ENCODE data around the gene MGAT1. TPM values are rescaled to one million over a fixed set of nuclear protein-coding genes. Genes with fewer than 3 reads are reported as not detected.

Gene MGAT1
- polyA plus RNA-seq, 2 of the 4 experiments (the other 2 are of a cell fraction): 53.0 to 61.8 TPM

- FAIRE-seq (no peak), ATAC-seq (no peak), DNase-seq (ENCODE audit: low read depth in 1 of 2, low spot score in 1 of 2) (peak in 1 of 2 experiments; percentile 24)
- Histone ChIP-seq H3K4me3 (no peak overlapping the region), H3K9me3 (peaks cover 94% of the 10 kb centered on the region), H3K4me2 (no peak overlapping the region), H3K4me1 (no peaks in the 10 kb centered on the region), H3K27ac (no peak overlapping the region)
- TF ChIP-seq ZC3H11A (IDR thresholded peaks at IDR 0.05): no peak
- TF ChIP-seq HOXB5 (CRISPR knock-in tag; IDR thresholded peaks at IDR 0.05): no peak
- TF ChIP-seq ELK1 (IDR thresholded peaks at IDR 0.05; ENCODE audit: low read depth, low read length): no peak
- no peak for TF ChIP-seq ZSCAN20 (CRISPR knock-in tag; IDR thresholded peaks at IDR 0.05)
- TF ChIP-seq HOXA7 (CRISPR knock-in tag; IDR thresholded peaks at IDR 0.05): no peak
- no peak for TF ChIP-seq BHLHE40 (IDR thresholded peaks at IDR 0.05; ENCODE audit: low read depth, low read length)
- no peak for TF ChIP-seq CHD4 (IDR thresholded peaks at IDR 0.05; ENCODE audit: borderline replicate concordance)
- no peak for TF ChIP-seq CHD2 (IDR thresholded peaks at IDR 0.05; ENCODE audit: low read length, partially characterized antibody)
- TF ChIP-seq JUN (IDR thresholded peaks at IDR 0.05): no peak
- TF ChIP-seq NPAS2 (CRISPR knock-in tag; IDR thresholded peaks at IDR 0.05; ENCODE audit: borderline replicate concordance): no peak
- TF ChIP-seq SMC3 (IDR thresholded peaks at IDR 0.05): no peak
- TF ChIP-seq HOXB13 (CRISPR knock-in tag; IDR thresholded peaks at IDR 0.05; ENCODE audit: low read depth): no peak
- no peak for TF ChIP-seq CBX2 (IDR thresholded peaks at IDR 0.05; ENCODE audit: borderline replicate concordance, low read depth)
- TF ChIP-seq EHMT2 (IDR thresholded peaks at IDR 0.05; ENCODE audit: low read depth): no peak
- no peak for TF ChIP-seq RNF2 (IDR thresholded peaks at IDR 0.05; ENCODE audit: borderline replicate concordance, low read depth)
- no peak for TF ChIP-seq USF2 (IDR thresholded peaks at IDR 0.05)
- TF ChIP-seq KDM5A (IDR thresholded peaks at IDR 0.05): no peak
- 97% methylated on average over 10 of the region's 10 CpGs for WGBS (ENCODE audit: missing lambda C conversion rate)
- CTCF ChIA-PET: interaction anchor here (1.1 to 3.5 kb wide), 3 partner anchors 12 to 37 kb away, joined by 4 to 14 read pairs (median 4); no protein-coding TSS in a partner anchor
- POLR2A ChIA-PET: interaction anchor here (0.9 to 1.7 kb wide), 3 partner anchors 8 to 40 kb away, joined by 3 read pairs; no protein-coding TSS in a partner anchor
These were observed 48.0 kb upstream of the MGAT1 start for GRCh38 chr5:180850434-180851078.

GRCh38 chr5:180849827-180850226 is 47.2 kb upstream of the MGAT1 start:
- Histone ChIP-seq H3K9me3 (peaks cover 94% of the 10 kb centered on the region), H3K4me2 (no peak overlapping the region), H3K4me3 (no peak overlapping the region), H3K27ac (no peak overlapping the region), H3K4me1 (no peaks in the 10 kb centered on the region)
- POLR2A ChIA-PET: interaction anchor here (1.7 kb wide), 1 partner anchor 39 kb away, joined by 3 read pairs; no protein-coding TSS in a partner anchor
- FAIRE-seq: no peak
- CTCF ChIA-PET: interaction anchor here (2.0 to 3.5 kb wide), 2 partner anchors 11 to 37 kb away, joined by 4 to 14 read pairs; no protein-coding TSS in a partner anchor
- WGBS (ENCODE audit: missing lambda C conversion rate): 67% methylated on average over 4 of the region's 4 CpGs
- no peak for ATAC-seq
- TF ChIP-seq ZFP36 (IDR thresholded peaks at IDR 0.05; ENCODE audit: borderline replicate concordance, partially characterized antibody): no peak
- TF ChIP-seq CBX8 (IDR thresholded peaks at IDR 0.05): no peak
- no peak for TF ChIP-seq FOSB (CRISPR knock-in tag; IDR thresholded peaks at IDR 0.05)
- no peak for TF ChIP-seq RCOR1 (IDR thresholded peaks at IDR 0.05; ENCODE audit: low read depth, low read length)
- no peak for TF ChIP-seq HOXB13 (CRISPR knock-in tag; IDR thresholded peaks at IDR 0.05; ENCODE audit: low read depth)
- TF ChIP-seq ZC3H11A (IDR thresholded peaks at IDR 0.05): no peak
- TF ChIP-seq BHLHE40 (IDR thresholded peaks at IDR 0.05; ENCODE audit: low read depth, low read length): no peak
- no peak for TF ChIP-seq MAFK (IDR thresholded peaks at IDR 0.05; ENCODE audit: partially characterized antibody)
- TF ChIP-seq EP300 (IDR thresholded peaks at IDR 0.05): no peak
- TF ChIP-seq USF2 (IDR thresholded peaks at IDR 0.05): no peak
- no peak for DNase-seq (ENCODE audit: low read depth in 1 of 2, low spot score in 1 of 2)

Measured in A549 (cell line).